GM19395 (cell line): ENCODE results near the gene NPAS3.

ENCODE experiments used
- ATAC-seq: cut with Tn5 transposase; IDR thresholded peaks from one replicate; pipeline ENCODE4 v1.9.1; 2021; ENCODE audit warnings: mild to moderate bottlenecking, moderate library complexity; ENCODE audit not compliant: unreplicated experiment

The NPAS3 gene

GRCh38 chr14:33692762-33693161, 754.1 kb downstream of the NPAS3 start:
- ATAC-seq, result no peak

- ATAC-seq, result no peak
Measured at GRCh38 chr14:33693237-33693636, 754.6 kb downstream of the NPAS3 start.

- no peak for ATAC-seq
Measured at GRCh38 chr14:33696165-33696564, 757.5 kb downstream of the NPAS3 start.

- no peak for ATAC-seq
Measured at GRCh38 chr14:33699300-33699983, 760.8 kb downstream of the NPAS3 start.

- ATAC-seq, result no peak
Measured at GRCh38 chr14:33700052-33700451, 761.4 kb downstream of the NPAS3 start.

GRCh38 chr14:33702293-33702692, 763.6 kb downstream of the NPAS3 start:
- no peak for ATAC-seq

- no peak for ATAC-seq
Measured at GRCh38 chr14:33704481-33704880, 765.8 kb downstream of the NPAS3 start.

GRCh38 chr14:33705490-33705889, 766.8 kb downstream of the NPAS3 start:
- no peak for ATAC-seq

GRCh38 chr14:33707716-33708115, 769.0 kb downstream of the NPAS3 start:
- ATAC-seq, result no peak

GRCh38 chr14:33709283-33709682, 770.6 kb downstream of the NPAS3 start:
- ATAC-seq, result no peak

GRCh38 chr14:33709711-33710110, 771.0 kb downstream of the NPAS3 start:
- ATAC-seq, result no peak

- no peak for ATAC-seq
Measured at GRCh38 chr14:33710273-33710672, 771.6 kb downstream of the NPAS3 start.

- no peak for ATAC-seq
Measured at GRCh38 chr14:33711194-33711593, 772.5 kb downstream of the NPAS3 start.

GRCh38 chr14:33711811-33712216, 773.1 kb downstream of the NPAS3 start:
- no peak for ATAC-seq

GRCh38 chr14:33714527-33715226, 776.0 kb downstream of the NPAS3 start:
- ATAC-seq, result no peak

- no peak for ATAC-seq
Measured at GRCh38 chr14:33715227-33715528, 776.5 kb downstream of the NPAS3 start.

GRCh38 chr14:33716921-33717320, 778.2 kb downstream of the NPAS3 start:
- ATAC-seq, result no peak

- no peak for ATAC-seq
Measured at GRCh38 chr14:33717866-33718265, 779.2 kb downstream of the NPAS3 start.

GRCh38 chr14:33720284-33720787, 781.7 kb downstream of the NPAS3 start:
- ATAC-seq, result no peak

GRCh38 chr14:33726685-33727084, 788.0 kb downstream of the NPAS3 start:
- ATAC-seq, result no peak

GRCh38 chr14:33727606-33728005, 788.9 kb downstream of the NPAS3 start:
- ATAC-seq, result no peak

GRCh38 chr14:33728010-33728498, 789.4 kb downstream of the NPAS3 start:
- no peak for ATAC-seq
